Chondrocyte (in vitro differentiated cells): Measurements from ENCODE around the gene PARD3B. TPM values are rescaled to one million over a fixed set of nuclear protein-coding genes. Genes with fewer than 3 reads are reported as not detected.

Experiments used
- DNase-seq: peaks from one replicate; pipeline ENCODE4 v3.0.0; 2021; ENCODE audit warnings: mixed read lengths, low spot score
- H3K27ac Mint-ChIP-seq: one replicate; pipeline ENCODE4 v1.8.0; 2021; ENCODE audit warnings: mild to moderate bottlenecking, moderate library complexity, mixed read lengths; ENCODE audit not compliant: unreplicated experiment
- H3K27me3 Mint-ChIP-seq: 2 replicates; pipeline ENCODE4 v1.8.0; 2021; ENCODE audit warnings: low read depth, mixed read lengths
- H3K36me3 Mint-ChIP-seq: 2 replicates; pipeline ENCODE4 v1.8.0; 2021; ENCODE audit warnings: low read depth, mixed read lengths
- H3K4me1 Mint-ChIP-seq: 2 replicates; pipeline ENCODE4 v1.8.0; 2021; ENCODE audit warnings: low read depth, mild to moderate bottlenecking, mixed read lengths
- H3K4me3 Mint-ChIP-seq: one replicate; pipeline ENCODE4 v1.8.0; 2021; ENCODE audit warnings: mild to moderate bottlenecking, moderate library complexity, mixed read lengths; ENCODE audit not compliant: unreplicated experiment
- H3K9me3 Mint-ChIP-seq: 2 replicates; pipeline ENCODE4 v1.8.0; 2021; ENCODE audit warnings: low read depth, mixed read lengths
- total RNA-seq: library from RNA; stranded (reverse); gene quantifications from 3 replicates; pipeline ENCODE4 v1.2.1, GENCODE V29; 2021
- TF ChIP-seq, protein P1 (sequence below): fragments of 200-600 bp; sonication (generic); IDR thresholded peaks from 2 replicates; pipeline ENCODE4 v1.5.0; 2021; ENCODE audit warnings: antibody characterized with exemption, mild to moderate bottlenecking, moderate library complexity

PARD3B gene
- total RNA-seq, 1 donor from 2014 or later: 24.9 TPM

- DNase-seq: no peak
- H3K36me3 Mint-ChIP-seq: no peaks in the 10 kb centered on the region
- H3K9me3 Mint-ChIP-seq: no peaks in the 10 kb centered on the region
- H3K4me1 Mint-ChIP-seq: no peaks in the 10 kb centered on the region
- no peak overlapping the region for H3K27ac Mint-ChIP-seq
- no peak overlapping the region for H3K4me3 Mint-ChIP-seq
- no peaks in the 10 kb centered on the region for H3K27me3 Mint-ChIP-seq
- TF ChIP-seq, protein P1, sequence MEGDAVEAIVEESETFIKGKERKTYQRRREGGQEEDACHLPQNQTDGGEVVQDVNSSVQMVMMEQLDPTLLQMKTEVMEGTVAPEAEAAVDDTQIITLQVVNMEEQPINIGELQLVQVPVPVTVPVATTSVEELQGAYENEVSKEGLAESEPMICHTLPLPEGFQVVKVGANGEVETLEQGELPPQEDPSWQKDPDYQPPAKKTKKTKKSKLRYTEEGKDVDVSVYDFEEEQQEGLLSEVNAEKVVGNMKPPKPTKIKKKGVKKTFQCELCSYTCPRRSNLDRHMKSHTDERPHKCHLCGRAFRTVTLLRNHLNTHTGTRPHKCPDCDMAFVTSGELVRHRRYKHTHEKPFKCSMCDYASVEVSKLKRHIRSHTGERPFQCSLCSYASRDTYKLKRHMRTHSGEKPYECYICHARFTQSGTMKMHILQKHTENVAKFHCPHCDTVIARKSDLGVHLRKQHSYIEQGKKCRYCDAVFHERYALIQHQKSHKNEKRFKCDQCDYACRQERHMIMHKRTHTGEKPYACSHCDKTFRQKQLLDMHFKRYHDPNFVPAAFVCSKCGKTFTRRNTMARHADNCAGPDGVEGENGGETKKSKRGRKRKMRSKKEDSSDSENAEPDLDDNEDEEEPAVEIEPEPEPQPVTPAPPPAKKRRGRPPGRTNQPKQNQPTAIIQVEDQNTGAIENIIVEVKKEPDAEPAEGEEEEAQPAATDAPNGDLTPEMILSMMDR: no peak
Measured at GRCh38 chr2:205627085-205627484, 1081.8 kb downstream of the PARD3B start.

- Mint-ChIP-seq H3K9me3 (no peaks in the 10 kb centered on the region), H3K27ac (no peak overlapping the region), H3K36me3 (no peaks in the 10 kb centered on the region), H3K4me1 (no peaks in the 10 kb centered on the region), H3K27me3 (no peaks in the 10 kb centered on the region), H3K4me3 (no peak overlapping the region)
- no peak for DNase-seq
- TF ChIP-seq, protein P1: no peak
Measured at GRCh38 chr2:205628422-205628821, 1083.1 kb downstream of the PARD3B start.

GRCh38 chr2:205629091-205629776 is 1084.0 kb downstream of the PARD3B start:
- H3K4me1 Mint-ChIP-seq: no peaks in the 10 kb centered on the region
- H3K9me3 Mint-ChIP-seq: no peaks in the 10 kb centered on the region
- H3K27me3 Mint-ChIP-seq: no peaks in the 10 kb centered on the region
- TF ChIP-seq, protein P1: no peak
- no peak for DNase-seq
- H3K27ac Mint-ChIP-seq: no peak overlapping the region
- H3K36me3 Mint-ChIP-seq: no peaks in the 10 kb centered on the region
- no peak overlapping the region for H3K4me3 Mint-ChIP-seq

GRCh38 chr2:205633994-205634393 is 1088.7 kb downstream of the PARD3B start:
- Mint-ChIP-seq H3K4me1 (peaks cover 6% of the 10 kb centered on the region), H3K4me3 (no peak overlapping the region), H3K36me3 (no peaks in the 10 kb centered on the region), H3K27me3 (no peaks in the 10 kb centered on the region), H3K9me3 (no peaks in the 10 kb centered on the region), H3K27ac (no peak overlapping the region)
- TF ChIP-seq, protein P1: no peak
- DNase-seq: no peak

DNA sequence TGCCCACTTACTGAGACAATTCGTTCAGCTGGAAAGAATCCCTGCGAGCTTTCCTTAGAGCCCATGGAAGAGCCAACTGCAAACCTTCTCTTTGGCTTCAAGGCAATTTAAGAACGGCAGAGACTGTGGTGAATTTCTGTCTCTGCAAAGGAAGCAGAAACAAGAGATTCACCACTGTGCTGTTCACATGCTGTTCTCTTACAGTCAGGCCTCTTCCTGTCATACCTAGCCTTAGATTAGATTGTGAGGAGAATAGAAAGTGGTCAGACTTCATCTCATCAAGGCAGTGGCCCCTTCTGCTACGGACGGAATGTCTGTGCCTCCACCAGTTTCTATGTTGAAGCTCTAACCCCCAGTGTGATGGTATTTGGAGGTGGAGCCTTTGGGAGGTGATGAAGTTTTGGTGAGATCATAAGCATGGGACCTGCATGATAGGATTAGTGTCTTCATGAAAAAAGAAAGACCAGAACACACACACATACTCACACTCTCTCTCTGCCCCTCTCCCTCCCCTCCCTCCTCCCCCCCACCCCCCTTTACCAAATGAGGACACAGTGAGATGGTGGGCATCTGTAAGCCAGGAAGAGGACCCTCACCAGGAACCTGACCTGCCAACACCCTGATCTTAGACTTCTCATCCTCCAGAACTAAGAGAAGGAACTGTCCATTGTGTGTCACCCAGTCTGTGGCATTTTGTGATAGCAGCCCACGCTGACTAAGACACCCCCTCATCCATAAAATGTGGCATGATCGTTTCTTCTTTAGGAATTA is 1091.5 kb downstream of the PARD3B start:
- DNase-seq: no peak
- no peak overlapping the region for H3K4me3 Mint-ChIP-seq
- H3K36me3 Mint-ChIP-seq: peaks cover 2% of the 10 kb centered on the region
- H3K27me3 Mint-ChIP-seq: no peaks in the 10 kb centered on the region
- peaks cover 5% of the 10 kb centered on the region for H3K9me3 Mint-ChIP-seq
- TF ChIP-seq, protein P1: no peak
- H3K27ac Mint-ChIP-seq: no peak overlapping the region
- H3K4me1 Mint-ChIP-seq: peaks cover 6% of the 10 kb centered on the region
